GM19328 (cell line): Measurements from ENCODE around the gene KCNK1.
A peak's percentile ranks its signal among the peaks of the same experiment; 100 is the strongest.
"Not testable (repeated sequence)": the region's sequence is repeated elsewhere in the genome, so short reads cannot be mapped to it uniquely, and the experiment has no call there.

ENCODE experiments used
- ATAC-seq: cut with Tn5 transposase; IDR thresholded peaks from one replicate; pipeline ENCODE4 v1.9.1; 2021; ENCODE audit warnings: mild to moderate bottlenecking, moderate library complexity; ENCODE audit not compliant: unreplicated experiment

Gene KCNK1

DNA sequence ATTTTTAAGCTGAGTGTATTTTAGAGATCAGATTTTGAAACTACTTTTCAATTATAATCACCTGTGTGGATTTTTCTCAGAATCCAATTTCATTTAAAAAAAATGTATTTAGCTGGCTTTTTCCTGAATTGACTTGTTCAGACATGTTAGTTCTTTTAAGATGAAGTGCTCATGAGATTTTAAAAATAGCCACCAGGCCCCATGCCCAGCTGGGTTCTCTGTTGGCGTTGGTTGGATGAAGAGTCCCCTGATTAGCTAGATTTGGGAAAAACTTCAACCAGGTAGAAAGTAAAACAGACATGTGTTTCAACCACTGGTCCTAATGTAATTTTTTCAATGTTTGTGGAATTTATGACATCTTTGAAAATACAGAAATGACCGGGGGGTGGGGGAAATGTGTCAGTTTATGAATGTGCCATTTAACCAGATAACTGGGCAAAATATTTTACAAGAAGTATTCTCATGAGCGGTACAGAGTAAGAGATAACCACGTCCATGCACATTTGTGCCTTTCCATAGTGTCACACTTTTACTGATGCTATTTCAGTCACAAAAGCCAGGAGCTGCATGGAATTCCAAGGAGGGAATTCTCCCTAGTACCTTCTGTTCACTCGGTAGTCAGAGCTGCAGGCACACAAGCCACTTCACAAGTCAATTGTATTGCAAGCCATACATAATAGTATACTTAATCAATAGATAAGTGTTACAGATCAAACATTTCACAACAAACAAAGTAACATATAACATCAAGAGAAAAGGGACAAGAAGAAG is 51.1 kb downstream of the KCNK1 start:
- ATAC-seq, result no peak

- ATAC-seq, result no peak
Measured at GRCh38 chr1:233665575-233666270, 51.8 kb downstream of the KCNK1 start.

DNA sequence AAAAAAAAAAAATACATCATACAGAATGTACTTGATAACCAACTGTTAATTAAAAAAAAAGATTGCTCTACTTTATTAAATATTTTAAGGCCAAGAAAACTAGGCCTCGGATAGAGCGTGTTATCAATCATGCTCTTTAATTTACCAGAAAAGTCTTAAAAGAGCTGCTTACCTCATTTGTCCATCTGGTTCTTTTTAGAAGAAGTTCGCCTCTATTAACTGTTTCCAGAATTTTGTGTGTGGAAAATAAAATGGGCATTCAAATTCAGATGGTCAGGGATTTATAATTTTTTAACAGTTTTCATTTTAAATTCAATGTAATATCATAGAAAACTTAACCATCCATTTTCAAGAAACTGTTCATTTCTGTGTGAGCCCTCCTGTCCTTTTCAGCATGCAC is 53.8 kb downstream of the KCNK1 start:
- ATAC-seq, result no peak

DNA sequence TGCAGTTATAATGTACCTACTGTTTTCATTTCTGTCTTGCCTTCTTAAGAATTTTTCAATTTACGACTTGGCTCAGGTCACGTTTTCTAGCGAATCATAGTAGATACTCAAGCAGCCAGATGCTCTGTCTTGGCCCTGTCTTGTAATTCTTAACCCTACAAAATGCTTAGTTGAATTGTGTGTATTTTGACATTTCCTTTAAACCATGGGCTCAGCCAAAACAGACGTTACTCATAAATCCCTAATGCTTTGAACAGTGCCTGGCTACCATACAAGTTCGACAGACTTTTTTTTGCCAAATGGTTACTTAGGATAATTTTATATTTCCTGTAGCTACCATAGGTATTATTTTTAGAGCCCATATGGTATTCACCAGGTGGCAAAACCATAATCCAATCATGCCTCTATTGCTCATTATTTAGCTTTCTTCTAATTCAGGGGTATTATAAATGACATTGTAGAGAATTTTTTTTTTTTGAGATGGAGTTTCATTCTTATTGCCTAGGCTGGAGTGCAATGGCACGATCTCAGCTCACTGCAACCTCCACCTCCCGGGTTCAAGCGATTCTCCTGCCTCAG is 54.3 kb downstream of the KCNK1 start:
- ATAC-seq, result no peak

GRCh38 chr1:233668725-233669294 is 54.9 kb downstream of the KCNK1 start:
- no peak for ATAC-seq

- ATAC-seq, result not testable (repeated sequence)
Measured at GRCh38 chr1:233670363-233670762, 56.5 kb downstream of the KCNK1 start.

DNA sequence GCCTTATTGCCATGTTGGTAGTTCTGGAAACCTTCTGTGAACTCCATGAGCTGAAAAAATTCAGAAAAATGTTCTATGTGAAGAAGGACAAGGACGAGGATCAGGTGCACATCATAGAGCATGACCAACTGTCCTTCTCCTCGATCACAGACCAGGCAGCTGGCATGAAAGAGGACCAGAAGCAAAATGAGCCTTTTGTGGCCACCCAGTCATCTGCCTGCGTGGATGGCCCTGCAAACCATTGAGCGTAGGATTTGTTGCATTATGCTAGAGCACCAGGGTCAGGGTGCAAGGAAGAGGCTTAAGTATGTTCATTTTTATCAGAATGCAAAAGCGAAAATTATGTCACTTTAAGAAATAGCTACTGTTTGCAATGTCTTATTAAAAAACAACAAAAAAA is 57.4 kb downstream of the KCNK1 start:
- ATAC-seq, result no peak

DNA sequence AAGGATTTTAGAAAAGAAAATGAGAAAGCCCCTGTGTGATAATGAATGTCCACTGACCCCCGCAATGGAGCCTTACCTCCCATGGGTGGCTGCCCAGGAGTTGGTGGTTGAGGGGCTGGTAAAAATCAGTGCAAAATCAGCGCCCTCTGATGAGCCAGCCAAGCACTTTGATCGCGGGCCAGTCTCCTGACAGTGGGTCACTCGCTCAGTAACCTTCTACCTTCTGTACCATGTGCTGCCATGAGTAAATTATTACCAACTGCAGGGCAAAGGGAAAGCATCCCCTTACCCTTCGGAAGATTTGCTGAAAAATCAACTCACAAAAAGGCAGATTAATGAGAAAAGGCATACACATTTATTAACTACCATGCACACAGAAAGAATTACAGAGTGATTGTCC is 58.8 kb downstream of the KCNK1 start:
- no peak for ATAC-seq

GRCh38 chr1:233673261-233673946 is 59.5 kb downstream of the KCNK1 start:
- no peak for ATAC-seq

DNA sequence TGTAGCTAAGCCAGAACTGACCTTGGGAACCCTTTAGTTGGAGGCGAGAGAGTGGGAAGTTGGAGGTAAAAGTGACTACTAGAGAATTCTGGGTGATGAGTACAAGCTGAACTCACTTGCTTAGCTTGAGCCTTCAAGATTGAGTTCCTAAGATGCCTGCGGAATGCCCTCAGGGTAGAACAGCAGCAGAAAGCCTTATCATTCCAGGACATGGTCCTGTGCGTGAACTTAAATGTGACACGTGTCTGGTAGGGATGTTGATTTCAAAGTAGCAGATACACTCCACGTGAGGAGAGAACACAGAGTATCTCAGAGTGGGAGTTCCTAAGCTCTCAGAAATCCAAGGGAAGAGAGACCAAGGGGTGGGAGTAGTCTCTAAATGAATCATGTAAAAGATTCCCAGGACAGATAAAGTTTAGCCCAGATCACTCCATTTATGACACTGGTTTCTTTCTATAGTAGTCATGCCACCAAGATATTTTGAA is 60.1 kb downstream of the KCNK1 start:
- ATAC-seq, result no peak

DNA sequence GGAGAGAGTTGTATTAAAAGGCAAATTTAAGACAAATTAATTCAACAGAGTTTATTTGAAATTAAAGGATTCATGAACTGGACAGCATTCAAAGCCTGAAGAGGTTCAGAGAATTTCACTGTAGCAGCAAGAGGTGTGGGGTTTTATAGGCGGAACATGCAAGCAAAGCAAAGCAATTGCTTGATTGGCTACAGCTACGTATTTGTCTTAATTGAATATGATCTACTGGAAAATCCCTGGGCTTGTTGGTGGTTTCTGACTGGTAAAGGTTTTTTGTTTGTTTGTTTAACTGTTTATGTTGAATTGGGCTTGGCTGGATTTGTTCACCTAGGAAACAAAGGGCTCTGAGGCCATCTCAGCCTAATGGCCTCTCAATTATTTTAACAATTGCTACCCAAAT is 61.5 kb downstream of the KCNK1 start:
- ATAC-seq, result no peak

- ATAC-seq, result peak; percentile 68
Measured at GRCh38 chr1:233675893-233676292, 62.0 kb downstream of the KCNK1 start.

GRCh38 chr1:233677690-233678354 is 63.9 kb downstream of the KCNK1 start:
- ATAC-seq, result no peak

GRCh38 chr1:233679030-233679429 is 65.1 kb downstream of the KCNK1 start:
- ATAC-seq, result no peak

- ATAC-seq, result no peak
Measured at GRCh38 chr1:233679591-233680373, 65.9 kb downstream of the KCNK1 start.

GRCh38 chr1:233681285-233681684 is 67.4 kb downstream of the KCNK1 start:
- ATAC-seq, result no peak

DNA sequence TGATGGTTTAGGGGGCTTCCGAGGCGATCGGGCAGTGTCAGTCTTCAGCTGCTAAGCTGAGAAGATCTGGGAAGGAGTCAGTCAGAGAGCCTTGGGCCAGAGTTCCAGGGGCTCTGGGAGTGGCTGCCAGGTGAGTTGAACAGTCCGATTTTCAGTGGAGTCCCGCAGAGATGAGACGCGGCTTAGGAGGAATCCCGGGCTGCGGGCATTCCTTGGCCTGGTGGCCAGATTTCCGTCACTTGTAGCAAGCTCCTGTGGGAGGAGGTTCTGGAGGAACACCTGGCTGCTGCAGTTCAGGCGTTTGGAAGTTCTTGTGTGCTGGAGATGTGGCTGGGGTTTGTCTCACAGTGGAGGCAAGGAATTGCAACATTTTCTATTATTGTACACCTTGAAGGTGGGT is 72.7 kb downstream of the KCNK1 start:
- ATAC-seq, result not testable (repeated sequence)

DNA sequence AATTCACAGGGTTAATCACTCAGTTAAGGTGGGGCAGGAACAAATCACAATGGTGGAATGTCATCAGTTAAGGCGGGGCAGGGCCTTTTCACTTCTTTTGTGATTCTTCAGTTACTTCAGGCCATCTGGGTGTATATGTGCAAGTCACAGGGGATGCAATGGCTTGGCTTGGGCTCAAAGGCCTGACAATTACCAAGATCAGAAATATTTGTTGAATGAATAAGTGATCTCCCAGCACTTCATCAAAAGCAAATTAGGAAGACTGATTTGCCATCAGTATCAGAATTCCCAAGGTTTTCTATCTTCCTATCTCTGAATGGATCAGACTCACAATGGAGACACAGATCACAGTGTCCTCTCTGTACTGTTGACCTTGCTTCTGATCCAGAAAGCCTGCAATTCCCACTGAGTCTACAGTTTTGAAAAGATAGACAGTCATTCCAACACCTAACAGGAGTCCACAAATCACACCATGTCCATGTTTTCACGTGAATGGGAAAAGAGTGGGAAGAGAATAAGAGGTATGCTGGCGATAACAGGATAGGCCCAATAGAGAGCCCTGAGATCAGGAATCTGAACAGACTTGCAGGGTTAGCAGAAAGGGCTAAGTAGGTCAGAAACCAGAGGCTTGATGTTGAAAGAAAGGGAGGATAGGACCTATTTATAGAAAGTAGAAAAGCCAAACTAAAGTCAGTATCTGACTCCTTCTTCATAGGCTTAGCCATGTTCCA is 75.3 kb downstream of the KCNK1 start:
- no peak for ATAC-seq

DNA sequence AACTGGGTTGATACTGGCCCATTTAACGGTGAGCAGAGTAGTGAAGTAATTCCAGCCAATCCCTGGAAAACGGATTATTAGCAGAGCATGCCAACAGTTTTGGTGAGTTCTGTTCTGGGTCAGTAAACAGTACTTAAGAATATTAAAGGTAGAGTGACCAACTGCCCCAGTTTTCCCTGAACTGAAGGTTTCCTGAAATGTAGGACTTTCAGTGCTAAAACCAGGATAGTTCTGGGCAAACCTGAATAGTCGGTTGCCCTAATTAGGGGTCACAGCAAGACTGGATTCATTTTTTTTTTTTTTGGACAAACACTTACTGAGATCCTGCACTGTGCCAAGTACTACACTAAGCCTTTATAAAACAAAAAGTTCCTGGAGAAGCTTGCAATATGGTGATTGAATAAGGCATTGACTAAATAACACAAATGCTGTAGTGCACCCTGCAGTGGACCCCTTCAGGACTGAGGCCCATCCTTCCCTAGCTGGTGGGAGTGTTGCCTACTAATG is 75.9 kb downstream of the KCNK1 start:
- ATAC-seq, result no peak
